A549 treated with ZK216348 at 1 μM for 4 hours (cell line): Measurements from ENCODE around the gene CSF3. TPM values are rescaled to one million over a fixed set of nuclear protein-coding genes. Genes with fewer than 3 reads are reported as not detected.

ENCODE experiments used
- total RNA-seq: library from RNA; stranded (reverse); fragments of 200-300 nt; extraction: Qiagen RNA extraction; gene quantifications from 5 replicates; pipeline ENCODE4 v1.2.3, GENCODE V29; 2022; ENCODE audit warnings: low read depth

CSF3 gene
- 0.19 to 0.68 TPM (median 0.22 TPM) in 4 of 5 replicates, not detected in the other for total RNA-seq

GRCh38 chr17:40015005-40015997 is at the start of gene CSF3:
Gene CSF3 (plus strand): TSS chr17:40015440. CDS start chr17:40015475, 35 bp downstream.

DNA sequence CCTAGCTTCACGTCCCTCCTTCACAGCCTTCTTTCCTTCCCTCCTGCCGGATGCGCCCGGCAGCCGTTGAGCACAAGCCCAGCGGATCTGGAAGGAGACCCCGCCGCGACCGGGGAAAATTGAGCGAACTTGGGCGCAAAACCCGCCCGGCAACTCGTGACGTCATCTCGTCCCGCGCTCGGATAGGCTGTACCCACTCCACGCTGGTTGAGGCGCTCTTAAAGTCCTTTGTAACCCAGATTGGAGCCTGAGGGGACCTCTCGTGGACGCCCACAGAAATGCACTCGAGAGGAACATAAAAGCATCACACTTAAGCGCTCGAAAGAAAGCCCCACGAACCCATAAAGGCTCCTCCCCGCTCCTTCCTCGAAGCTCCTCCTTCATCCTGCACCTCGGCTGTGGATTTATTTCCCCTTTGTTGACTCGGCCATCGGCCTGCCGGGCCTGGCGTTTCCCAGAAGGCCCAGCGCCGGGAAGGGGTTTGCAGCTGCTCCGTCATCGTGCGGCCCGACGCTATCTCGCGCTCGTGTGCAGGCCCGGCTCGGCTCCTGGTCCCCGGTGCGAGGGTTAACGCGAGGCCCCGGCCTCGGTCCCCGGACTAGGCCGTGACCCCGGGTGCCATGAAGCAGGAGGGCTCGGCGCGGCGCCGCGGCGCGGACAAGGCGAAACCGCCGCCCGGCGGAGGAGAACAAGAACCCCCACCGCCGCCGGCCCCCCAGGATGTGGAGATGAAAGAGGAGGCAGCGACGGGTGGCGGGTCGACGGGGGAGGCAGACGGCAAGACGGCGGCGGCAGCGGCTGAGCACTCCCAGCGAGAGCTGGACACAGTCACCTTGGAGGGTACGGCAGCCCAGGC is 34.7 kb upstream of the CSF3 start, which contains the start of gene PSMD3:
TSS of gene PSMD3 (plus strand) at position 457 of the 856 bp plus-strand sequence. CDS start at position 621, 164 bp downstream.

GRCh38 chr17:40062329-40063186 is 47.3 kb downstream of the CSF3 start, which contains the start of gene THRA:
Gene THRA (plus strand): TSS chr17:40062965. CDS start chr17:40074489, 11,524 bp downstream.

Other genes with a start within 250 kb of the CSF3 start
- not detected in 5 replicates for gene IKZF3, start 151.1 kb upstream of the CSF3 start, total RNA-seq
- not detected in 5 replicates for gene ZPBP2, start 147.2 kb upstream of the CSF3 start, total RNA-seq
- 1.7 to 3.1 TPM (median 1.9 TPM) in 5 replicates for gene GSDMB, start 96.8 kb upstream of the CSF3 start, total RNA-seq
- 36.9 to 42.2 TPM (median 40.0 TPM) in 5 replicates for gene ORMDL3, start 87.8 kb upstream of the CSF3 start, total RNA-seq
- not detected in 5 replicates for gene LRRC3C, start 87.7 kb upstream of the CSF3 start, total RNA-seq
- gene GSDMA, start 52.4 kb upstream of the CSF3 start, total RNA-seq: not detected in 5 replicates
- gene PSMD3, start 34.6 kb upstream of the CSF3 start, total RNA-seq: 136 to 184 TPM (median 177 TPM) in 5 replicates
- gene MED24, start 39.0 kb downstream of the CSF3 start, total RNA-seq: 33.5 to 68.4 TPM (median 57.8 TPM) in 5 replicates
- 17.1 to 27.1 TPM (median 22.3 TPM) in 5 replicates for gene THRA, start 47.5 kb downstream of the CSF3 start, total RNA-seq
- 8.8 to 11.3 TPM (median 10.3 TPM) in 5 replicates for gene NR1D1, start 85.1 kb downstream of the CSF3 start, total RNA-seq
- 55.9 to 70.2 TPM (median 69.0 TPM) in 5 replicates for gene MSL1, start 106.5 kb downstream of the CSF3 start, total RNA-seq
- gene CASC3, start 125.1 kb downstream of the CSF3 start, total RNA-seq: 43.8 to 51.0 TPM (median 48.4 TPM) in 5 replicates
- 2.1 to 3.4 TPM (median 2.9 TPM) in 5 replicates for gene RAPGEFL1, start 162.0 kb downstream of the CSF3 start, total RNA-seq
- 17.1 to 25.1 TPM (median 20.9 TPM) in 5 replicates for gene WIPF2, start 203.9 kb downstream of the CSF3 start, total RNA-seq